ENCODE data around the gene GABRA1. TPM values are rescaled to one million over a fixed set of nuclear protein-coding genes. Genes with fewer than 3 reads are reported as not detected.

GABRA1 gene
- total RNA-seq, 1 experiment from 2014 or later: not detected

GRCh38 chr5:161850491-161850890 is 2.6 kb downstream of the GABRA1 start:
- H3K4me1 Mint-ChIP-seq: peaks cover 37 to 38% of the 10 kb centered on the region in 2 experiments
- H3K36me3 Mint-ChIP-seq (ENCODE audit: insufficient read depth in 1 of 3, low read depth in 3 of 3): no peaks in the 10 kb centered on the region

More at GRCh38 chr5:161850491-161850890, 2.6 kb downstream of the GABRA1 start:
- no peak overlapping the region for H4K8ac ChIP-seq (replicated peaks; ENCODE audit: insufficient read length, low read depth, low read length)
- no peak for DNase-seq
- Mint-ChIP-seq H3K27ac (peak overlapping the region in 1 of 3 experiments; percentile 53; a peak in 1 of 7 replicates), H3K9me3 (no peaks in the 10 kb centered on the region), H3K4me3 (no peak overlapping the region), H3K27me3 (ENCODE audit: low read depth) (peaks cover 43% of the 10 kb centered on the region)
- no peak overlapping the region for H2BK120ac ChIP-seq (ENCODE audit: low read depth, low read length, poor library complexity, severe bottlenecking)
- no peaks in the 10 kb centered on the region for H3K79me2 ChIP-seq (ENCODE audit: insufficient read depth, low read length)
- H3K9me3 ChIP-seq (ENCODE audit: control insufficient read depth, low read depth, low read length): no peaks in the 10 kb centered on the region
- WGBS (ENCODE audit: extremely low coverage, insufficient read length, low lambda C conversion rate): no CpG with 5 or more reads among the region's 3 CpGs
- H3K27me3 ChIP-seq (ENCODE audit: insufficient read depth, low read length): no peaks in the 10 kb centered on the region; the same call in 1 of the 2 replicates
- H4K5ac ChIP-seq (ENCODE audit: insufficient read length, low read depth, low read length): no peak overlapping the region
- no peak overlapping the region for H3K9ac ChIP-seq (ENCODE audit: extremely low read depth, insufficient read length, low read length)
- no peak overlapping the region for H3K4ac ChIP-seq (ENCODE audit: low read depth, low read length)
- no peak overlapping the region for H2BK5ac ChIP-seq (ENCODE audit: insufficient read length, low read length)
- H3T11ph ChIP-seq (ENCODE audit: low read length): no peak overlapping the region
- H2BK20ac ChIP-seq (ENCODE audit: low read depth, low read length, poor library complexity, severe bottlenecking): no peak overlapping the region
- no peak overlapping the region for H2BK12ac ChIP-seq (ENCODE audit: insufficient read length, low read depth, low read length)
- no peak overlapping the region for H2AFZ ChIP-seq (ENCODE audit: low read length)
- H3K27ac ChIP-seq (ENCODE audit: insufficient read length, low read depth, low read length): no peak overlapping the region
- no peaks in the 10 kb centered on the region; the same call in 1 of the 2 replicates for H3K4me1 ChIP-seq (ENCODE audit: insufficient read depth, low read length)
- no peaks in the 10 kb centered on the region for H3K79me1 ChIP-seq (ENCODE audit: insufficient read depth, low read depth, low read length, poor library complexity, severe bottlenecking)
- H3K56ac ChIP-seq (ENCODE audit: insufficient read length, low read depth, low read length): no peak overlapping the region
- H3K23ac ChIP-seq (ENCODE audit: insufficient read length, low read depth, low read length): no peak overlapping the region
- H3K23me2 ChIP-seq (ENCODE audit: insufficient read length, low read depth, low read length, poor library complexity, severe bottlenecking): peaks cover 21% of the 10 kb centered on the region
- H2BK15ac ChIP-seq (ENCODE audit: low read depth, low read length): no peak overlapping the region
- TF ChIP-seq, protein P1, sequence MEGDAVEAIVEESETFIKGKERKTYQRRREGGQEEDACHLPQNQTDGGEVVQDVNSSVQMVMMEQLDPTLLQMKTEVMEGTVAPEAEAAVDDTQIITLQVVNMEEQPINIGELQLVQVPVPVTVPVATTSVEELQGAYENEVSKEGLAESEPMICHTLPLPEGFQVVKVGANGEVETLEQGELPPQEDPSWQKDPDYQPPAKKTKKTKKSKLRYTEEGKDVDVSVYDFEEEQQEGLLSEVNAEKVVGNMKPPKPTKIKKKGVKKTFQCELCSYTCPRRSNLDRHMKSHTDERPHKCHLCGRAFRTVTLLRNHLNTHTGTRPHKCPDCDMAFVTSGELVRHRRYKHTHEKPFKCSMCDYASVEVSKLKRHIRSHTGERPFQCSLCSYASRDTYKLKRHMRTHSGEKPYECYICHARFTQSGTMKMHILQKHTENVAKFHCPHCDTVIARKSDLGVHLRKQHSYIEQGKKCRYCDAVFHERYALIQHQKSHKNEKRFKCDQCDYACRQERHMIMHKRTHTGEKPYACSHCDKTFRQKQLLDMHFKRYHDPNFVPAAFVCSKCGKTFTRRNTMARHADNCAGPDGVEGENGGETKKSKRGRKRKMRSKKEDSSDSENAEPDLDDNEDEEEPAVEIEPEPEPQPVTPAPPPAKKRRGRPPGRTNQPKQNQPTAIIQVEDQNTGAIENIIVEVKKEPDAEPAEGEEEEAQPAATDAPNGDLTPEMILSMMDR (conservative IDR thresholded peaks at IDR 0.05): no peak
- H4K20me1 ChIP-seq (ENCODE audit: control insufficient read depth, insufficient read depth, insufficient read length): no peaks in the 10 kb centered on the region
- H2AK5ac ChIP-seq (ENCODE audit: insufficient read length, low read length): no peak overlapping the region
- H4K91ac ChIP-seq (ENCODE audit: insufficient read length, low read depth, low read length): no peak overlapping the region
- no peak overlapping the region for H3K4me2 ChIP-seq (ENCODE audit: insufficient read depth, insufficient read length, low read length)
- no peak overlapping the region for H3K18ac ChIP-seq (ENCODE audit: insufficient read length, low read depth, low read length)
- no peak overlapping the region for H3K14ac ChIP-seq (ENCODE audit: insufficient read depth, low read length)
